Peyer's patch (tissue), 4 donors: ENCODE measurements around the gene ST8SIA3. TPM values are rescaled to one million over a fixed set of nuclear protein-coding genes. Genes with fewer than 3 reads are reported as not detected.

Experiments used
- DNase-seq, 3 donors: peaks; one replicate each; pipeline ENCODE4 v3.0.0-alpha.2; 2017 to 2019
- H3K27ac ChIP-seq, 4 donors: fragments of 200-600 bp; sonication (generic); one replicate each; pipeline ENCODE4 v1.5.1; 2016 to 2019
- H3K27me3 ChIP-seq, 2 donors: fragments of 200-600 bp; sonication (generic); one replicate each; pipeline ENCODE4 v1.5.1; 2019
- H3K36me3 ChIP-seq, 3 donors: fragments of 200-600 bp; sonication (generic); one replicate each; pipeline ENCODE4 v1.5.1; 2016 to 2019
- H3K4me1 ChIP-seq, 4 donors: fragments of 200-600 bp; sonication (generic); one replicate each; pipeline ENCODE4 v1.5.1; 2016 to 2019
- H3K4me3 ChIP-seq, 4 donors: fragments of 200-600 bp; sonication (generic); 1 replicate in 3 of 4; 2 replicates in 1 of 4; pipeline ENCODE4 v1.5.1; 2016 to 2019; ENCODE audit warnings: mild to moderate bottlenecking in 1 of 4
- H3K9me3 ChIP-seq, 4 donors: fragments of 200-600 bp; sonication (generic); one replicate each; pipeline ENCODE4 v1.5.1; 2016 to 2019; ENCODE audit warnings: mild to moderate bottlenecking in 1 of 4
- CTCF ChIP-seq, 6 experiments: fragments of 450-650 bp in 4 of 6; fragments of 200-600 bp in 2 of 6; sonication (generic) in 1 of 6; IDR thresholded peaks; one replicate each; pipeline ENCODE4 v1.5.1; 2017 to 2019; ENCODE audit warnings: antibody characterized with exemption in 6 of 6, mild to moderate bottlenecking in 3 of 6, moderate library complexity in 1 of 6
- POLR2A ChIP-seq, 2 donors: fragments of 450-650 bp; IDR thresholded peaks; one replicate each; pipeline ENCODE4 v1.5.1; 2017; ENCODE audit warnings: antibody characterized with exemption in 2 of 2, mild to moderate bottlenecking in 2 of 2, moderate library complexity in 2 of 2
- total RNA-seq, 4 donors: library from RNA; depleted of rRNA; stranded (reverse); fragments of >200 nt; gene quantifications; one replicate each; pipeline ENCODE4 v1.1.0, GENCODE V29; 2016

ST8SIA3 gene
- total RNA-seq, 4 donors from 2014 or later: 0.09 to 0.13 TPM; not detected in 2

DNA sequence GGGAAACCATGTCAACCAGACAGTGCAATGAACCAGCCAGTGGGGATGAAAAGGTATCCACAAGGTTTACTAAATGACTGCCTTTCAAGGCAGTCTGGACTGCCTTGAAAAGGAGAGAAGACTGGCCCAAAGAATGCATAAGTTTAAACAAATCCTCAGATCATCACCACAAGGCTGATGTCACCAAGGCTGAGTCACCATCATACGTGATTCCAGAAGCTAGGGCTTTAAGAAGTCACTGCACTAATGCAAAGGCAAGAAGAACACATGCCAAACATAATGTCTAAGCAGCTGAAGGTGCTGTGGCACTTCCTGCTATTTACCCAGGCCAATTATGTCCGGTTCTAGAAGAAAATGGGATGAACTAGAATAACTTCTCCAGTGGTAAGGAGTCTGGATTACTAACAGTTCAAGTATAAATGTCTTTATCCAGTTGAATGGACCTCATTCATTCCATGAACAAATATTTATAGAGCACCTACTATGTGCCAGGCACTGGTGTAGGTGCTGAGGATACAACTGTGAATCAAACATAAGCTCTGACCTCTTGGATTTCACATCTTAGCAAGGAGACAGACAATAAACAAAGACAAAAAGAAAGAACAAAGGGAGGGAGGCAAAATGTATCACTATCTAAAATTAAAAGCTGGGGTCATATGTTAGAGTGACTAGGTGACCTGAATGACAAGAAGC, 45.2 kb downstream of the ST8SIA3 start:
- Histone ChIP-seq H3K27me3 (no peaks in the 10 kb centered on the region), H3K4me1 (no peaks in the 10 kb centered on the region), H3K27ac (no peak overlapping the region), H3K9me3 (no peaks in the 10 kb centered on the region), H3K4me3 (no peak overlapping the region), H3K36me3 (no peaks in the 10 kb centered on the region)
- no peak for TF ChIP-seq POLR2A (IDR thresholded peaks at IDR 0.05)
- DNase-seq: no peak

GRCh38 chr18:57404345-57404744, 52.0 kb downstream of the ST8SIA3 start:
- no peaks in the 10 kb centered on the region for H3K9me3 ChIP-seq
- H3K27me3 ChIP-seq: no peaks in the 10 kb centered on the region
- no peaks in the 10 kb centered on the region for H3K36me3 ChIP-seq
- TF ChIP-seq CTCF (IDR thresholded peaks at IDR 0.05) (no peak), POLR2A (IDR thresholded peaks at IDR 0.05) (no peak)
- no peaks in the 10 kb centered on the region for H3K4me1 ChIP-seq
- no peak for DNase-seq
- H3K4me3 ChIP-seq: no peak overlapping the region
- H3K27ac ChIP-seq: no peak overlapping the region

DNA sequence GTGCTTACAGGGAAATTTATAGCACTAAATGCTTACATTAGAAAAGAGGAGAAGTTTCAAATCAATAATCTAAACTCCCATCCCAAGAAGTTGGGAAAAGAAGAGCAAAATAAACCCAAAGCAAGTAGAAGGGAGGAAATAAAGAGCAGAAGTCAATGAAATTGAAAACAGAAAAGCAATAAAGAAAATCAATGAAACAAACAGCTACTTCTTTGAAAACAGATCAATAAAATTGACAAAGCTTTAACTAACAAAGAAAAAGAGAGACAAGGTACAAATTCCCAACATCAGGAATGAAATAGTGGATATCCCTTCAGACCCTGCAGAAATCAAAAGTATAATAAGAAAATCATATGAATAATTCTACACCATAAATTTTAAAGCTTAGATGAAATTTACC, 57.3 kb downstream of the ST8SIA3 start:
- TF ChIP-seq POLR2A (IDR thresholded peaks at IDR 0.05): no peak
- TF ChIP-seq CTCF (IDR thresholded peaks at IDR 0.05): no peak
- DNase-seq: no peak
- Histone ChIP-seq H3K9me3 (no peaks in the 10 kb centered on the region), H3K4me1 (no peaks in the 10 kb centered on the region), H3K27me3 (no peaks in the 10 kb centered on the region), H3K27ac (no peak overlapping the region), H3K36me3 (no peaks in the 10 kb centered on the region), H3K4me3 (no peak overlapping the region)

GRCh38 chr18:57410749-57411148, 58.4 kb downstream of the ST8SIA3 start:
- Histone ChIP-seq H3K9me3 (no peaks in the 10 kb centered on the region), H3K36me3 (no peaks in the 10 kb centered on the region), H3K27ac (no peak overlapping the region), H3K4me3 (no peak overlapping the region), H3K27me3 (no peaks in the 10 kb centered on the region), H3K4me1 (no peaks in the 10 kb centered on the region)
- no peak for TF ChIP-seq POLR2A (IDR thresholded peaks at IDR 0.05)
- TF ChIP-seq CTCF (IDR thresholded peaks at IDR 0.05): no peak
- no peak for DNase-seq

GRCh38 chr18:57416542-57416941, 64.2 kb downstream of the ST8SIA3 start:
- H3K9me3 ChIP-seq: no peaks in the 10 kb centered on the region
- no peaks in the 10 kb centered on the region for H3K27me3 ChIP-seq
- H3K4me3 ChIP-seq: no peak overlapping the region
- no peak for TF ChIP-seq POLR2A (IDR thresholded peaks at IDR 0.05)
- TF ChIP-seq CTCF (IDR thresholded peaks at IDR 0.05): no peak
- no peaks in the 10 kb centered on the region for H3K4me1 ChIP-seq
- H3K36me3 ChIP-seq: no peaks in the 10 kb centered on the region
- DNase-seq: no peak
- H3K27ac ChIP-seq: no peak overlapping the region

Other genes starting within 250 kb of the ST8SIA3 start
- under 1 TPM in 1 of 4 donors, not detected in 3; 0.18 TPM for gene BOD1L2, start 205.5 kb upstream of the ST8SIA3 start, total RNA-seq
- under 1 TPM in 2 of 4 donors, not detected in 2; under 0.01 to 0.09 TPM for gene ONECUT2, start 82.8 kb downstream of the ST8SIA3 start, total RNA-seq
- gene FECH, start 234.1 kb downstream of the ST8SIA3 start, total RNA-seq: 10 to 100 TPM; 19.3 to 25.0 (median 21.9) TPM